GM21619 (cell line): ENCODE measurements around the gene EHD4.

ENCODE experiments used
- ATAC-seq: cut with Tn5 transposase; IDR thresholded peaks from one replicate; pipeline ENCODE4 v1.9.1; 2021; ENCODE audit not compliant: unreplicated experiment

Gene EHD4

GRCh38 chr15:41981371-41982132 is 9.2 kb upstream of the EHD4 start:
- ATAC-seq = no peak

DNA sequence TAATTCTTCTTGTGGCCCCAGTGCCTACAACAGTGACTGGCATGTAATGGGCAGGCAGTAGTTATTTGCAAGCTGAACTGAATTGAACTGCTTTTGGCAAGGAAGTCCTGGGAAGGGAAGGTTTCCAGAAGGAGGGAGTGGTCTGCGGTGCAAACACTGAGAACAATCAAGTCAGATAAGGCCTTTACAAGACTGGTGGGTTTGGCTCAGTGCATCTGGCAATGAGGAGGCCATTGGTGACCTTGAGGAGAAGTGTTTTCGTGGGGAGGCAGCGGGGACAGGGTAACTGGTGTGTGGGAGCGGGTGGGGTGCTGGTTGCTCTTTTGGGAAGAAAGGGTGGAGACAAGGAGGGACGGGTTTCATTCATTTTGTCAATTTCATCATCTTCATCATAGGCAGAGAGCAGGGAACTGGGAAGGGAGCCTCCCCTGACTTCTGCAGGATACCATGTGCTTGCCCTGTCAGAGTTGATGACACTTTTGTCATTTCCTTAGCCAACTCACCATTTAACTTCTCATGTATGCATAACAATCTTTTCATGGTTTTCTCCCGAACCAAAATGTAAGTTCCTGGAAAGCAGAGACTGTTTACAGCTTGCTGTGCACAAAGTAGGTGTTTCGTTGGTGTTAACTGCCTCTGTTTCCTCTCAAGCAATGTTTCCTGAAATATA is 8.4 kb upstream of the EHD4 start:
- no peak for ATAC-seq

DNA sequence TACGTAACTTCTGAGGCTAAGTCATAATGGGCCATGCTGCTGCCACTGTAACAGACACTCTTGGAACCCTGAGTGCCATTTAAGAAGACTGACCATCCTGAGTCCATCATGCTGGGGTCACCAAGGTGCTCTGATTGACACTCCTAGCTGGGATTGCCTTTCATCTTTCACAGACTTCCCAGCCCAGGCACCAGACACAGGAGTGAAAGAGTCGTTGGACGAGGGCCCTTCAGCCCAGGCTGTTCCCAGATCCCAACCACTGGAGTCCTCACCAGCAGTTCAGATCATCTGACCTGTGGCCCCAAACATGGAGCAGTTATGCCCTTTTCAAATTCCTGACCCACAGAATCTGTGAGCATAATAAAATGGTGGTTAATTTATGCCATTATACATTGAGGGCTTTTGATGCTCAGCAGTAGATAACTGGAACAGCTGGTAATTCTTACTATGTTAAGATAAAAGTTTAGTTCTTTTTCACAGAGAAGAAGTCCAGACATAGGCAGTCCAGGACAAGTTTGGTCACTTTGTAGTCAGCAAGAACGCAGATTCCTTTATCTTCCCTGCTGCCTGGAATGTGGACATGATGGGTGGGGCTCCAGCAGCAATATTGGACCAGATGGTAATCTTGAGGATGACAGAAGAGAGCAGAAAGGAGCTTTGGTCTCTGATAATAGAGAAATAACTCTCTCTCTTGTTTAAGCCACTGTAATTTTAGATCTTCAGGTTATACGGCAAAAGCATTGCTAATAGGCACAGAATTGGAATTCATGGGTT is 7.3 kb upstream of the EHD4 start:
- no peak for ATAC-seq

GRCh38 chr15:41978534-41978933 is 6.2 kb upstream of the EHD4 start:
- no peak for ATAC-seq

GRCh38 chr15:41977757-41978383 is 5.5 kb upstream of the EHD4 start:
- ATAC-seq = no peak

DNA sequence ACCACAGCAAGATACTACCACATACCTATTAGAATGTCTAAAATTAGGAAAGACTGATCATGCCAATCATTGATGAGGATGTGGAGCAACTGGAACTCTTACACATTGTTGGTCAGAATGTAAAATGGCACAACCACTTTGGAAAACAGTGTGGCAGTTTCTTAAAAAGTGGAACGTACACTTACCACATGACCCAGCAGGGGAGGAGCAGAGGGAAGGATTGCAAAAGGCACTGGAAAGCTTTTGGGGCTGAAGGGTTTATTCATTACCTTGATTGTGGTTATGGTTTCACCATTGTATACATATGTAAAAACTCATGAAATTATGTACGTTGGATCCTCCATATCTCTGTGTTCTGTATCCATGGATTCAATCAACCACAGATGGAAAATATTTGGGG is 3.3 kb upstream of the EHD4 start:
- ATAC-seq = no peak

- no peak for ATAC-seq
These were observed 1.7 kb upstream of the EHD4 start for GRCh38 chr15:41974041-41974440.

DNA sequence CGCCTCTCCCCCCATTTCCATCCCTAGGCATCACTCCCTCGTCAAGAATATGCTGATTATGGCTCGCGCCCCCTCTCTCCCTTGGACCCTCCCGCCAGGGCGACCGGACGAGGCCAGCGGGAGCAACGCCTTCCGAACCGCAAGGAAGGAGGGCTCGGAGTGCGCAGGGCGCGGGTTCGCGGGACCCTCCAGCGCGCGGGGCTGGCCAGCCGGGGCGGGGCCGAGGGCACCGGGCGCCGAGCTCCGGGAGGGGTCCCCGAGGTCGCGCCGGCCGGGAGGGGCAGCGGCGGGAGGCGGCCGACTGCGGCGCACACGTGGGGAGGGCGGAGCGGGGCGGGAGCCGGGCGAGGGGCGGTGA is 483 bp downstream of the EHD4 start:
- peak; percentile 16 for ATAC-seq

DNA sequence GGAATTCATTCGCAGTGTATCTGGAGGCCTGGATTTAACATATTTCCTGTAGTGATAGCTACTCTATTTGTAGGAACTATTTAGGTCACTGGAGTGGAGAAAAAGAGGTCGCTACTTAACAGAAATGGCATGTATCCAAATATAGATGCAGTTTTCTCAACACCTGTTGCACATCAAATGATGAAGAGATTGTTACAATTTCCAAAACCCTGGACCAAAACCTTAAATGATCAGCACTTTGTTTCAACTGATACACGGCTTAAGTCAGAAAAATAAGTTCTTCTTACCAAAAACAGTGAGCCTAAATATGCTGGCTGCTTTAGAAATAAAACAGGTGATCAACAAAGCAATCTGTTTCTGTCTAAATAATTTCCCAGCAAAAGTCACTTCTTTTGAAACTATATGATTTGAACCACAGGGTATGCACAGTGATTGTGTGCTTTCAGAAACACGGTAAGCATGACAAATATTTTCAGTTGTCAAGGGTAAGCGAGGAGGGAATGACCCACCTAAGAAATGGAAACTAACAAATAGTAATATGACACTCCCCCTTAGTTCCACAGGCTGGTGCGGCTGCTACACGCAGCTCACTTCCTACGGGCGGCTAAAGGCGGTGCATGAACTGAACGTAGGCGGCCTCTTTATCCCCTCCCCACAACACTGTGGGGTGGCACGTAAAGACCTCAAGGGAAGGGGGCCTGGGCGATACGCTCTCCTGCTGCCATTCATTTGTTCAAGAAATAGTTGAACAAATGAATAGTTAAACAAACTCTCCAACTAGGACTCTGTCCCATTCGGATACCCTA is 1.1 kb downstream of the EHD4 start:
- peak; percentile 45 for ATAC-seq

DNA sequence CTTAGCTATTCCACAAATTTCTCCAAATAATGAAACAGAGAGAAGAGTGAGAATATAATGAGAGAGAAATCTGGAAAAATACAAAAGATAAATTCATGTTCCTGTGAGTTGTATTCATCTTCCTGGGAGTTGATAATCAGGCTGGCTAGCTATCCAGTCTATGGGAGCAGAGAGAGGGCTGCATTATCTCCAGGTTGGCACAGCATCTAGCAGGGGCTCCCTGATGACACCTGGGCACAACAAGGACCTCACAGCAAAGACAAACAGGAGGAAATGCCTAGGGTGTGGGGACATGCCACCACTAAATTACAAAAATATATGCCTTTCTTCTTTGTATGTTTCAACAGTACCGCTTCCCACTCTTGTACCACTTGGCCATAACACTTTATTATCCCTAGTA is 1.9 kb downstream of the EHD4 start:
- ATAC-seq = no peak

GRCh38 chr15:41969851-41970431 is 2.4 kb downstream of the EHD4 start:
- no peak for ATAC-seq

- no peak for ATAC-seq
These were observed 3.7 kb downstream of the EHD4 start for GRCh38 chr15:41968701-41969100.

DNA sequence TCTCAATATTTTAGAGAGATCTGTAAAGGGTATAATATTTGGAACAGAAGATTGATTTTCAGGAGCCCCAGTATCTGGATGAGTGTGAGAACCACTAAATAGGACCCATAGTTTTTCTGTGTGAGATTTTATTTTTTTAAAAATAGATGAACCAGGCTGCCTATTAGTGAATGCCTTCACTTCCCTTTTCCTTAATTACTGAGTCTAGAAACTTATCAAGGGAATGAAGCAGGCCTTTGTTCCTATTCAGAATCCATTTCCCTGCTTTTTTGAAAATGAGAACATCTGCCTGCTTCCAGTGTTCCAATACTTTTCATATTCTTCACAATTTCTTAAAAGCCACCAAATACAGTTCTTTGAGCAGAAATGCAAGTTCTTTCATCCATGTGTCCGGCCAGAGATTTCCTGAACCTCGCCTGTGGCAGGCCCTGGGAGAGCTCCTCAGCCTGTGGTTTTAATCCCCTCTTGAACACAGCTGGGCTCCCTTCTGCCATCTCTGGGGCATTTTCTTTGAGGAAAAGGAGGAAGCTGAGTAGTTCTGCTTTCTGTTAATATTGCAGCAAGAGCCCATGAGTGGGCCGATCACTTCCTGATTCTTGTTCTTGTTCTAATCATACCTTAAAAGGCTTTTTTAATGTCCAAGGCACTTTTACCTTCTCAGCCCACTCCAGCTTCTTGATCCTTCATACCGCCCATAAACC is 4.7 kb downstream of the EHD4 start:
- ATAC-seq = no peak

GRCh38 chr15:41966920-41967465 is 5.4 kb downstream of the EHD4 start:
- ATAC-seq = no peak

- no peak for ATAC-seq
These were observed 5.9 kb downstream of the EHD4 start for GRCh38 chr15:41966414-41966812.

GRCh38 chr15:41965441-41966413 is 6.6 kb downstream of the EHD4 start:
- ATAC-seq = no peak

DNA sequence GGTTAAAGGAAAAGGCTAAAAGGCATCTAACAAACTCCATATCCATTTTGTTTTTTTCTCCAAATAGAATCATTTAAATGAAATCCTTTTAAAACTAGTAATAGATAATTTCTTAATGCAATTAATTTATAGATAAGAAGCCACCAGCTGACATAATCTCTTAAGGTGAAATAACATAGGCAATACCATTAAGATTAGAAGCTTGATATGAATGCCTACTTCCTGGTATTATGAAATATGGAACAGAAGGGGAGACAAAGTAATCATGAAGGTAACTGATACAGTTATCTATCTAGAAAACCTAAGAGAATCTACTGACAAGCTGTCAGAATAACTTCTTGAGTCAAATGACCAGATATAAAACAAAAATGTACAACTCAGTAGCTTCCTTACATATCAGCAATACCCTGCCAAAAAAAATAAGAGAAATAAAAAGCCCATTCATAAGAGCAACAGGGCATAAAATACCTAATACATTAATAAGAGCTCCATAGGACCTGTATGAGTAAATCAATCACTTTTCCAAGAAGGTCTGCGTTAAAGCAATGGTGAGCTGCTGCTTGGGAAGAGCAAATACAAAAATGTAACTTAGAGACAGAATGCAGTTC is 10.7 kb downstream of the EHD4 start:
- no peak for ATAC-seq

DNA sequence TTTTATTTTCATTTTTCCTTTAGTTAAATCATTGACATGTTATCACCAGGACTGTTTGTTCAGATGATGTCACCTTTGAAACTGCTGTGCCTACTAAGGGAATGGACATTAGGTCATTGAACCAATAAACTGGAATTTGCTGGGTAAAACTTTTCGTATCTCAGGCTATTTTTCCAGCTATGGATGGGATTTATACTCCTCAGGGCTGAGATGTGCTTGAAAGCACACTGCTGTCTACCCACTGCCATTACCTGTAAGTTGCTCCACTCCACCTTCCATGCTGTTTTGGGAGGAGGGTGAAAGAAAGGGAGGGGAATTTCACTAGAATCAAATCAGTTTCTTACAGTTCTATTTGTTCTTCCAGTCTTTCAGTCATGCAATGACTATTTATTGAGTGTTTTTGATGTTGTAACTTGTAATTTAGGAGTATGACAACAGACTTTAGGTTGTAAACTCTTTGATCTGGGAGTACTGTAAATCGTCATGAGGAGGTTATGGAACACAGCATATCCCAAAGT is 11.3 kb downstream of the EHD4 start:
- ATAC-seq = no peak
